ENCODE measurements around the gene BCL3. TPM values are rescaled to one million over a fixed set of nuclear protein-coding genes. Genes with fewer than 3 reads are reported as not detected.
A peak's percentile ranks its signal among the peaks of the same experiment; 100 is the strongest.

Gene BCL3
- total RNA-seq, 4 donors from 2014 or later, result 43.8 to 181 (median 69.5) TPM

- intact Hi-C loops (cut with DNase I; ENCODE audit: low total_unique reads) (no loop called here), in situ Hi-C loops (cut with MboI; ENCODE audit: low pct_ligation_motif_present in 1 of 4, low pct_unique_long_range_greater_than_20kb in 1 of 4, low sequenced_read_pairs in 3 of 4) (no loop called here)
- Histone ChIP-seq H3K9me3 (no peaks in the 10 kb centered on the region), H3K27ac (peak overlapping the region; percentile 96 to 99 (median 97)), H3K4me1 (peaks cover 47 to 89% (median 83%) of the 10 kb centered on the region in 4 donors), H3K36me3 (peaks cover 0 to 6% (median 0%) of the 10 kb centered on the region in 4 donors), H3K4me3 (peak overlapping the region; percentile 18 to 93 (median 80)), H3K27me3 (no peaks in the 10 kb centered on the region)
- TF ChIP-seq POLR2AphosphoS5 (IDR thresholded peaks at IDR 0.05) (peak in 1 of 3 donors; percentile 1), POLR2A (IDR thresholded peaks at IDR 0.05) (peak; percentile 63), EP300 (IDR thresholded peaks at IDR 0.05; ENCODE audit: low read depth) (no peak)
- DNase-seq, result peak; percentile 84
- 0% methylated on average over 5 to 26 of the region's 26 CpGs for WGBS, 2 donors (ENCODE audit: low coverage in 1 of 2)
Measured at GRCh38 chr19:44747739-44748425, 626 bp upstream of the BCL3 start.

- 0 to 17% methylated on average over 1 of the region's 1 CpG for WGBS, 2 donors (ENCODE audit: low coverage in 1 of 2)
- peak overlapping the region; percentile 96 to 99 (median 97) for H3K27ac ChIP-seq
- H3K27me3 ChIP-seq, result no peaks in the 10 kb centered on the region
- TF ChIP-seq POLR2A (IDR thresholded peaks at IDR 0.05), result no peak
- no peak for TF ChIP-seq POLR2AphosphoS5 (IDR thresholded peaks at IDR 0.05)
- no peak for TF ChIP-seq CTCF (IDR thresholded peaks at IDR 0.05)
- TF ChIP-seq EP300 (IDR thresholded peaks at IDR 0.05; ENCODE audit: low read depth), result no peak
- no peak for DNase-seq
- H3K9me3 ChIP-seq, result no peaks in the 10 kb centered on the region
- H3K36me3 ChIP-seq, result peaks cover 0 to 6% (median 0%) of the 10 kb centered on the region in 4 donors
- peaks cover 37 to 87% (median 83%) of the 10 kb centered on the region in 4 donors for H3K4me1 ChIP-seq
- intact Hi-C loops (cut with DNase I; ENCODE audit: low total_unique reads), result no loop called here
- peak overlapping the region; percentile 64 to 93 (median 80) for H3K4me3 ChIP-seq
- in situ Hi-C loops (cut with MboI; ENCODE audit: low pct_ligation_motif_present in 1 of 4, low pct_unique_long_range_greater_than_20kb in 1 of 4, low sequenced_read_pairs in 3 of 4), result no loop called here
Measured at GRCh38 chr19:44749292-44749691, 784 bp downstream of the BCL3 start.

DNA sequence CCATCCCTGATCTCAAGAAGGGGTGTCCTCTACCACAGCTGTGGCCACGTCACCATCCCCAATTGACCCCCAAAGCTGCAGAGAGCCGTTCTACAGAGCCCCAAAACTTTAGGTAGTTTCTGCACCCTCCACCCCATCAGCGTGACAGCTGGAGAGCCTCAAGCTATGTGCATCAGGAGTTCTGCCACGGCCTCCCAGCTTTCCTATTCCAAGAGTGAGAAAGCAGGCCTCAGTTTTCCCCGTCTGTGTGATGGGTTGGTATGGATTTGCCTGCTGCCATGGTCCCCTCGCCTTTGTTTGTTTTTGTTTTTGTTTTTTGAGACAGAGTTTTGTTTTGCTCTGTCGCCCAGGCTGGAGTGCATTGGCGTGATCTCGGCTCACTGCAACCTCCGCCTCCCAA lies 1.5 kb downstream of the BCL3 start:
- peaks cover 37 to 86% (median 83%) of the 10 kb centered on the region in 4 donors for H3K4me1 ChIP-seq
- TF ChIP-seq POLR2AphosphoS5 (IDR thresholded peaks at IDR 0.05) (no peak), POLR2A (IDR thresholded peaks at IDR 0.05) (no peak), EP300 (IDR thresholded peaks at IDR 0.05; ENCODE audit: low read depth) (no peak), CTCF (IDR thresholded peaks at IDR 0.05) (no peak)
- H3K9me3 ChIP-seq, result no peaks in the 10 kb centered on the region
- peaks cover 0 to 6% (median 0%) of the 10 kb centered on the region in 4 donors for H3K36me3 ChIP-seq
- intact Hi-C loops (cut with DNase I; ENCODE audit: low total_unique reads) (no loop called here), in situ Hi-C loops (cut with MboI; ENCODE audit: low pct_ligation_motif_present in 1 of 4, low pct_unique_long_range_greater_than_20kb in 1 of 4, low sequenced_read_pairs in 3 of 4) (no loop called here)
- H3K4me3 ChIP-seq, result peak overlapping the region in 3 of 4 donors; percentile 77 to 93 (median 83)
- no peak for DNase-seq
- no peaks in the 10 kb centered on the region for H3K27me3 ChIP-seq
- WGBS, 2 donors (ENCODE audit: low coverage in 1 of 2), result 54 to 100% methylated on average over 1 to 10 of the region's 10 CpGs
- peak overlapping the region; percentile 96 to 99 (median 97) for H3K27ac ChIP-seq

DNA sequence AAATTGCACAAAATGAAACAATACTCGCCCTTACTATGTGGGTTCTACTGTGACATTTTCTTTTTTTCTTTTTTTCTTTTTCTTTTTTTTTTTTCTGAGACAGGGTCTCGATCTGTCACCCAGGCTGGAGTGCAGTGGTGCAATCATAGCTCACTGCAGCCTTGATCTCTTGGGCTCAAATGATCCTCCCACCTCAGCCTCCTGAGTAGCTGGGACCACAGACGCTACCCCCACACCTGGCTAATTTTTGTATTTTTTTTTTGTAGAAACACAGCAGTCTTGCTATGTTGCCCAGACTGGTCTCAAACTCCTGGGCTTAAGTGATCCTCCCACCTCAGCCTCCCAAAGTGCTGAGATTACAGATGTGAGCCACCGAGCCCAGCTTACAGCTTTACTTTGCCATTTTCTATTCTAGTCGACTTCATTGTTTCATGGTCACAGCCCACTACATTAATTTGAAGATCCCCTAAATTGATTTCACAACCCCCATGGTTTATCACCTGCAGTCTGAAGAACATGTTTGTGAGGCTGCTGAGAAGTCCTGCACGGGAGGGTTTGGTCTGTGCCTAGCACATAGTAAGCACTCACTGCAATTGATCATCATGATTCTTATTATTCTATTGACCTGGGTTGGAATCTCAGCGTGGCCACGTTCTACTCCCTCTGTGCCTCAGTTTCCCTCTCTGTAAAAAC lies 3.8 kb downstream of the BCL3 start:
- intact Hi-C loops (cut with DNase I; ENCODE audit: low total_unique reads), result no loop called here

More for the DNA sequence above, 3.8 kb downstream of the BCL3 start:
- TF ChIP-seq CTCF (IDR thresholded peaks at IDR 0.05), result no peak
- TF ChIP-seq EP300 (IDR thresholded peaks at IDR 0.05; ENCODE audit: low read depth), result no peak
- no peak for TF ChIP-seq POLR2A (IDR thresholded peaks at IDR 0.05)
- no peak for TF ChIP-seq POLR2AphosphoS5 (IDR thresholded peaks at IDR 0.05)
- H3K27ac ChIP-seq, result peak overlapping the region; percentile 96 to 99 (median 98)
- no peaks in the 10 kb centered on the region for H3K9me3 ChIP-seq
- H3K4me3 ChIP-seq, result peak overlapping the region in 2 of 4 donors; percentile 36 to 49
- no peaks in the 10 kb centered on the region for H3K27me3 ChIP-seq
- DNase-seq, result no peak
- 39 to 61% methylated on average over 5 to 8 of the region's 8 CpGs for WGBS, 2 donors (ENCODE audit: low coverage in 1 of 2)
- H3K4me1 ChIP-seq, result peaks cover 45 to 86% (median 83%) of the 10 kb centered on the region in 4 donors
- in situ Hi-C loops (cut with MboI; ENCODE audit: low pct_ligation_motif_present in 1 of 4, low pct_unique_long_range_greater_than_20kb in 1 of 4, low sequenced_read_pairs in 3 of 4), result no loop called here
- peaks cover 0 to 6% (median 0%) of the 10 kb centered on the region in 4 donors for H3K36me3 ChIP-seq

Data from transverse colon (tissue), 4 donors.